ENCODE data around the gene TGM3.

GRCh38 chr20:2340136-2340535 is 44.3 kb downstream of the TGM3 start:
- TF ChIP-seq CTCF (conservative IDR thresholded peaks at IDR 0.05; ENCODE audit: low read depth in 2 of 2) (peak; percentile 27 to 49; a peak in 3 of 4 replicates), CREB1 (CRISPR knock-in tag; IDR thresholded peaks at IDR 0.05; ENCODE audit: low read depth) (no peak), JUNB (IDR thresholded peaks at IDR 0.05; ENCODE audit: unreplicated experiment) (no peak), ZNF114 (CRISPR knock-in tag; IDR thresholded peaks at IDR 0.05) (no peak), POLR2AphosphoS5 (IDR thresholded peaks at IDR 0.05; ENCODE audit: low read depth) (no peak), EZH2phosphoT487 (IDR thresholded peaks at IDR 0.05; ENCODE audit: unreplicated experiment) (no peak)
